NCI-H187 treated with DMSO at 0.1 percent for 48 hours (cell line): Measurements from ENCODE around the gene ARRDC2.
A peak's percentile ranks its signal among the peaks of the same experiment; 100 is the strongest.

Experiments
- DNase-seq: peaks from one replicate; lab custom pipeline; 2025; lab: John Stamatoyannopoulos, UW

Gene ARRDC2

GRCh38 chr19:18058208-18059009 is 50.4 kb downstream of the ARRDC2 start:
- DNase-seq: no peak

- no peak for DNase-seq
Measured at GRCh38 chr19:18059297-18059696, 51.3 kb downstream of the ARRDC2 start.

GRCh38 chr19:18059902-18060301 is 51.9 kb downstream of the ARRDC2 start:
- DNase-seq: no peak

- no peak for DNase-seq
Measured at GRCh38 chr19:18060472-18060871, 52.5 kb downstream of the ARRDC2 start.

- peak; percentile 62 for DNase-seq
Measured at GRCh38 chr19:18062028-18062427, 54.1 kb downstream of the ARRDC2 start.

GRCh38 chr19:18063463-18063862 is 55.5 kb downstream of the ARRDC2 start:
- DNase-seq: no peak
